Endothelial cell (in vitro differentiated cells): ENCODE data around the gene SFTPA2. TPM values are rescaled to one million over a fixed set of nuclear protein-coding genes. Genes with fewer than 3 reads are reported as not detected.

Experiments
- DNase-seq: peaks from one replicate; pipeline ENCODE4 v3.0.0; 2021; ENCODE audit warnings: low spot score
- H3K27ac Mint-ChIP-seq: one replicate; pipeline ENCODE4 v1.8.0; 2021; ENCODE audit warnings: mixed read lengths, inconsistent platforms; ENCODE audit not compliant: unreplicated experiment
- H3K27me3 Mint-ChIP-seq: one replicate; pipeline ENCODE4 v1.8.0; 2021; ENCODE audit warnings: mild to moderate bottlenecking, moderate library complexity, mixed read lengths, inconsistent platforms; ENCODE audit not compliant: unreplicated experiment
- H3K36me3 Mint-ChIP-seq: one replicate; pipeline ENCODE4 v1.8.0; 2021; ENCODE audit warnings: mild to moderate bottlenecking, low read depth, mixed read lengths, inconsistent platforms; ENCODE audit not compliant: unreplicated experiment
- H3K4me1 Mint-ChIP-seq: one replicate; pipeline ENCODE4 v1.8.0; 2021; ENCODE audit warnings: mild to moderate bottlenecking, mixed read lengths, inconsistent platforms; ENCODE audit not compliant: unreplicated experiment
- H3K4me3 Mint-ChIP-seq: one replicate; pipeline ENCODE4 v1.8.0; 2021; ENCODE audit warnings: mild to moderate bottlenecking, mixed read lengths, inconsistent platforms; ENCODE audit not compliant: unreplicated experiment
- H3K9me3 Mint-ChIP-seq: one replicate; pipeline ENCODE4 v1.8.0; 2021; ENCODE audit warnings: mixed read lengths, inconsistent platforms; ENCODE audit not compliant: unreplicated experiment
- CTCF ChIP-seq: fragments of 200-600 bp; sonication (generic); IDR thresholded peaks from one replicate; pipeline ENCODE4 v1.5.0; 2021; ENCODE audit warnings: antibody characterized with exemption; ENCODE audit not compliant: unreplicated experiment
- long read RNA-seq: library from polyadenylated mRNA; unstranded; transcript quantifications from one replicate; pipeline ENCODE4 v2.0.0, GENCODE V29; 2020; ENCODE audit not compliant: unreplicated experiment
- total RNA-seq: library from RNA; stranded (reverse); fragmentation: NEBNext Ultra II Directional; extraction: Animal tissue kit (Norgen Biotek cat#: 25700); gene quantifications from one replicate; pipeline ENCODE4 v1.2.1, GENCODE V29; 2021; ENCODE audit not compliant: unreplicated experiment

SFTPA2 gene
- total RNA-seq, result not detected
- long read RNA-seq, partial matches to known transcripts, result 0 of 1 reads
- long read RNA-seq, other reads (novel, unspliced or antisense), result 1 of 1 reads

- Mint-ChIP-seq H3K4me3 (no peak within 1 kb of the TSS), H3K36me3 (no peaks in the 10 kb centered on the region), H3K9me3 (no peaks in the 10 kb centered on the region), H3K27me3 (peaks cover 2% of the 10 kb centered on the region), H3K27ac (no peak within 1 kb of the TSS), H3K4me1 (no peaks in the 10 kb centered on the region)
- TF ChIP-seq CTCF, result no peak
- no peak for DNase-seq
These were observed at the start of gene SFTPA2 for GRCh38 chr10:79560160-79560709. Gene SFTPA2, minus strand, starts transcription at chr10:79560407. Its CDS starts 924 bp downstream, at chr10:79559483.

- peaks cover 6% of the 10 kb centered on the region for H3K4me1 Mint-ChIP-seq
- H3K27ac Mint-ChIP-seq, result no peak overlapping the region
- H3K27me3 Mint-ChIP-seq, result peaks cover 6% of the 10 kb centered on the region
- peak; percentile 70 for DNase-seq
- no peak overlapping the region for H3K4me3 Mint-ChIP-seq
- TF ChIP-seq CTCF, result peak; percentile 70
- no peaks in the 10 kb centered on the region for H3K9me3 Mint-ChIP-seq
- H3K36me3 Mint-ChIP-seq, result peaks cover under 1% of the 10 kb centered on the region
These were observed 48.5 kb upstream of the SFTPA2 start for GRCh38 chr10:79608505-79609375.

GRCh38 chr10:79605308-79605707 lies 45.1 kb upstream of the SFTPA2 start:
- H3K27ac Mint-ChIP-seq, result no peak overlapping the region
- H3K4me1 Mint-ChIP-seq, result peaks cover 6% of the 10 kb centered on the region
- H3K4me3 Mint-ChIP-seq, result no peak overlapping the region
- no peaks in the 10 kb centered on the region for H3K9me3 Mint-ChIP-seq
- TF ChIP-seq CTCF, result no peak
- DNase-seq, result no peak
- peaks cover 5% of the 10 kb centered on the region for H3K36me3 Mint-ChIP-seq
- peaks cover 5% of the 10 kb centered on the region for H3K27me3 Mint-ChIP-seq

- Mint-ChIP-seq H3K27me3 (peaks cover 2% of the 10 kb centered on the region), H3K4me1 (peaks cover 6% of the 10 kb centered on the region), H3K36me3 (peaks cover 5% of the 10 kb centered on the region), H3K4me3 (no peak overlapping the region), H3K9me3 (no peaks in the 10 kb centered on the region), H3K27ac (no peak overlapping the region)
- no peak for DNase-seq
- TF ChIP-seq CTCF, result no peak
These were observed 44.1 kb upstream of the SFTPA2 start for GRCh38 chr10:79604294-79604693.

GRCh38 chr10:79602953-79603352 lies 42.7 kb upstream of the SFTPA2 start:
- H3K27me3 Mint-ChIP-seq, result peaks cover 2% of the 10 kb centered on the region
- H3K9me3 Mint-ChIP-seq, result no peaks in the 10 kb centered on the region
- peaks cover 6% of the 10 kb centered on the region for H3K4me1 Mint-ChIP-seq

More at GRCh38 chr10:79602953-79603352, 42.7 kb upstream of the SFTPA2 start:
- no peak overlapping the region for H3K4me3 Mint-ChIP-seq
- H3K27ac Mint-ChIP-seq, result no peak overlapping the region
- DNase-seq, result no peak
- no peak for TF ChIP-seq CTCF
- H3K36me3 Mint-ChIP-seq, result peaks cover 15% of the 10 kb centered on the region
